ENCODE measurements around the gene JAZF1. TPM values are rescaled to one million over a fixed set of nuclear protein-coding genes. Genes with fewer than 3 reads are reported as not detected.

Gene JAZF1
- total RNA-seq, 8 experiments from 2014 or later = 6.5 to 68.8 (median 17.6) TPM

- H3K27ac ChIP-seq = no peak overlapping the region
- WGBS, 10 experiments = 79 to 100% (median 91%) methylated on average over 1 to 4 of the region's 4 CpGs; no CpG with 5 or more reads in 2 of the 10 experiments
- ATAC-seq (replicated peaks in 6 of 8) = no peak
- no peak overlapping the region for H3K4me3 ChIP-seq
- in situ Hi-C loops (cut with MboI; ENCODE audit: low pct_unique_long_range_greater_than_20kb in 2 of 9, low sequenced_read_pairs in 9 of 9, unreplicated experiment in 9 of 9) = no loop called here
- H3K4me1 ChIP-seq (replicated peaks in 1 of 2) = peaks cover 0 to 8% of the 10 kb centered on the region in 2 donors
Observed at GRCh38 chr7:28045592-28045991, 135.0 kb downstream of the JAZF1 start.

- Histone ChIP-seq H3K4me1 (replicated peaks in 1 of 2) (peaks cover 0 to 8% of the 10 kb centered on the region in 2 donors), H3K27ac (no peak overlapping the region), H3K4me3 (no peak overlapping the region)
- no peak for ATAC-seq (replicated peaks in 6 of 8)
- in situ Hi-C loops (cut with MboI; ENCODE audit: low pct_unique_long_range_greater_than_20kb in 2 of 9, low sequenced_read_pairs in 9 of 9, unreplicated experiment in 9 of 9) = no loop called here
Observed at GRCh38 chr7:28044825-28045224, 135.8 kb downstream of the JAZF1 start.

- in situ Hi-C loops (cut with MboI; ENCODE audit: low pct_unique_long_range_greater_than_20kb in 2 of 9, low sequenced_read_pairs in 9 of 9, unreplicated experiment in 9 of 9) = no loop called here
- Histone ChIP-seq H3K4me1 (replicated peaks in 1 of 2) (peaks cover 0 to 8% of the 10 kb centered on the region in 2 donors), H3K4me3 (no peak overlapping the region), H3K27ac (no peak overlapping the region)
- no peak for ATAC-seq (replicated peaks in 6 of 8)
- 83 to 100% (median 100%) methylated on average over 1 of the region's 1 CpG; no CpG with 5 or more reads in 5 of the 10 experiments for WGBS, 10 experiments
Observed at GRCh38 chr7:28042721-28043120, 137.9 kb downstream of the JAZF1 start.

- Histone ChIP-seq H3K4me1 (replicated peaks in 1 of 2) (peaks cover 0 to 8% of the 10 kb centered on the region in 2 donors), H3K4me3 (no peak overlapping the region), H3K27ac (no peak overlapping the region)
- 27 to 100% (median 70%) methylated on average over 2 to 5 of the region's 5 CpGs; no CpG with 5 or more reads in 1 of the 10 experiments for WGBS, 10 experiments
- in situ Hi-C loops (cut with MboI; ENCODE audit: low pct_unique_long_range_greater_than_20kb in 2 of 9, low sequenced_read_pairs in 9 of 9, unreplicated experiment in 9 of 9) = no loop called here
- ATAC-seq (replicated peaks in 6 of 8) = peak in 3 of 8 experiments; percentile 20 to 86 (median 27)
Observed at GRCh38 chr7:28041508-28042314, 138.9 kb downstream of the JAZF1 start.

- ATAC-seq (replicated peaks in 6 of 8) = no peak
- H3K27ac ChIP-seq = no peak overlapping the region
- H3K4me1 ChIP-seq (replicated peaks in 1 of 2) = no peaks in the 10 kb centered on the region
- in situ Hi-C loops (cut with MboI; ENCODE audit: low pct_unique_long_range_greater_than_20kb in 2 of 9, low sequenced_read_pairs in 9 of 9, unreplicated experiment in 9 of 9) = no loop called here
- no peak overlapping the region for H3K4me3 ChIP-seq
- WGBS, 10 experiments = 10 to 100% (median 63%) methylated on average over 1 of the region's 1 CpG
Observed at GRCh38 chr7:28038175-28038797, 142.3 kb downstream of the JAZF1 start.

- 21 to 100% (median 69%) methylated on average over 1 to 6 of the region's 6 CpGs for WGBS, 10 experiments
- Histone ChIP-seq H3K27ac (no peak overlapping the region), H3K4me1 (replicated peaks in 1 of 2) (no peaks in the 10 kb centered on the region), H3K4me3 (no peak overlapping the region)
- peak in 7 of 8 experiments; percentile 39 to 94 (median 65) for ATAC-seq (replicated peaks in 6 of 8)
- in situ Hi-C loops (cut with MboI; ENCODE audit: low pct_unique_long_range_greater_than_20kb in 2 of 9, low sequenced_read_pairs in 9 of 9, unreplicated experiment in 9 of 9) = no loop called here
Observed at GRCh38 chr7:28037220-28038010, 143.2 kb downstream of the JAZF1 start.

- Histone ChIP-seq H3K4me3 (no peak overlapping the region), H3K27ac (no peak overlapping the region), H3K4me1 (replicated peaks in 1 of 2) (no peaks in the 10 kb centered on the region)
- no peak for ATAC-seq (replicated peaks in 6 of 8)
- in situ Hi-C loops (cut with MboI; ENCODE audit: low pct_unique_long_range_greater_than_20kb in 2 of 9, low sequenced_read_pairs in 9 of 9, unreplicated experiment in 9 of 9) = no loop called here
- 28 to 100% (median 80%) methylated on average over 1 to 3 of the region's 3 CpGs; no CpG with 5 or more reads in 3 of the 10 experiments for WGBS, 10 experiments
Observed at GRCh38 chr7:28036696-28037095, 143.9 kb downstream of the JAZF1 start.

- Histone ChIP-seq H3K4me3 (no peak overlapping the region), H3K27ac (no peak overlapping the region), H3K4me1 (replicated peaks in 1 of 2) (no peaks in the 10 kb centered on the region)
- in situ Hi-C loops (cut with MboI; ENCODE audit: low pct_unique_long_range_greater_than_20kb in 2 of 9, low sequenced_read_pairs in 9 of 9, unreplicated experiment in 9 of 9) = no loop called here
- no peak for ATAC-seq (replicated peaks in 6 of 8)
- WGBS, 10 experiments = 90 to 100% (median 100%) methylated on average over 1 to 4 of the region's 4 CpGs; no CpG with 5 or more reads in 5 of the 10 experiments
Observed at GRCh38 chr7:28033386-28033785, 147.2 kb downstream of the JAZF1 start.

GRCh38 chr7:28032738-28033380, 147.7 kb downstream of the JAZF1 start:
- 76 to 100% (median 83%) methylated on average over 1 to 8 of the region's 9 CpGs for WGBS, 10 experiments
- Histone ChIP-seq H3K4me3 (no peak overlapping the region), H3K27ac (no peak overlapping the region), H3K4me1 (replicated peaks in 1 of 2) (no peaks in the 10 kb centered on the region)
- in situ Hi-C loops (cut with MboI; ENCODE audit: low pct_unique_long_range_greater_than_20kb in 2 of 9, low sequenced_read_pairs in 9 of 9, unreplicated experiment in 9 of 9) = no loop called here
- no peak for ATAC-seq (replicated peaks in 6 of 8)

GRCh38 chr7:28029051-28029450, 151.5 kb downstream of the JAZF1 start:
- peak in 1 of 8 experiments; percentile 23 for ATAC-seq (replicated peaks in 6 of 8)
- in situ Hi-C loops (cut with MboI; ENCODE audit: low pct_unique_long_range_greater_than_20kb in 2 of 9, low sequenced_read_pairs in 9 of 9, unreplicated experiment in 9 of 9) = no loop called here
- Histone ChIP-seq H3K4me1 (replicated peaks in 1 of 2) (peaks cover 0 to 6% of the 10 kb centered on the region in 2 donors), H3K4me3 (no peak overlapping the region), H3K27ac (no peak overlapping the region)
- WGBS, 10 experiments = 7 to 97% (median 83%) methylated on average over 2 to 5 of the region's 5 CpGs

GRCh38 chr7:28028471-28028870, 152.1 kb downstream of the JAZF1 start:
- ATAC-seq (replicated peaks in 6 of 8) = no peak
- peaks cover 0 to 6% of the 10 kb centered on the region in 2 donors for H3K4me1 ChIP-seq (replicated peaks in 1 of 2)
- in situ Hi-C loops (cut with MboI; ENCODE audit: low pct_unique_long_range_greater_than_20kb in 2 of 9, low sequenced_read_pairs in 9 of 9, unreplicated experiment in 9 of 9) = no loop called here
- H3K27ac ChIP-seq = no peak overlapping the region
- 60 to 100% (median 87%) methylated on average over 1 to 3 of the region's 3 CpGs; no CpG with 5 or more reads in 3 of the 10 experiments for WGBS, 10 experiments
- no peak overlapping the region for H3K4me3 ChIP-seq

- WGBS, 10 experiments = 24 to 100% (median 75%) methylated on average over 1 to 2 of the region's 2 CpGs; no CpG with 5 or more reads in 3 of the 10 experiments
- ATAC-seq (replicated peaks in 6 of 8) = peak in 1 of 8 experiments; percentile 51
- in situ Hi-C loops (cut with MboI; ENCODE audit: low pct_unique_long_range_greater_than_20kb in 2 of 9, low sequenced_read_pairs in 9 of 9, unreplicated experiment in 9 of 9) = no loop called here
- H3K4me3 ChIP-seq = no peak overlapping the region
- no peak overlapping the region for H3K27ac ChIP-seq
- peaks cover 0 to 6% of the 10 kb centered on the region in 2 donors for H3K4me1 ChIP-seq (replicated peaks in 1 of 2)
Observed at GRCh38 chr7:28026237-28026636, 154.4 kb downstream of the JAZF1 start.
